Prostate gland (tissue), 2 donors: Measurements from ENCODE around the gene C1R. TPM values are rescaled to one million over a fixed set of nuclear protein-coding genes. Genes with fewer than 3 reads are reported as not detected.

ENCODE experiments used
- DNase-seq: peaks from one replicate; pipeline ENCODE4 v3.0.0-alpha.2; 2019; ENCODE audit warnings: low spot score
- H3K27ac ChIP-seq, 2 donors: fragments of 200-600 bp; sonication (generic); 2 replicates each; pipeline ENCODE4 v1.5.1; 2017 to 2019
- H3K27me3 ChIP-seq: fragments of 200-600 bp; sonication (generic); replicated peaks from 2 replicates; pipeline ENCODE4 v1.5.1; 2019; ENCODE audit not compliant: insufficient read depth
- H3K36me3 ChIP-seq, 2 donors: fragments of 200-600 bp; sonication (generic); 1 replicate in 1 of 2; 2 replicates in 1 of 2; pipeline versions ENCODE4 v1.5.1 to v1.8.1; 2017 to 2019
- H3K4me1 ChIP-seq: fragments of 200-600 bp; sonication (generic); replicated peaks from 2 replicates; pipeline ENCODE4 v1.5.1; 2019
- H3K4me3 ChIP-seq, 2 donors: fragments of 200-600 bp; sonication (generic); 2 replicates each; pipeline ENCODE4 v1.5.1; 2017 to 2019
- H3K9me3 ChIP-seq: fragments of 200-600 bp; sonication (generic); 2 replicates; pipeline ENCODE4 v1.5.1; 2017
- POLR2A ChIP-seq: fragments of 450-650 bp; IDR thresholded peaks from one replicate; pipeline ENCODE4 v1.6.1; 2016; ENCODE audit warnings: antibody characterized with exemption, mild to moderate bottlenecking
- POLR2AphosphoS5 ChIP-seq: sonication (generic); formaldehyde crosslinking; IDR thresholded peaks from one replicate; pipeline ENCODE4 v1.6.1; 2017; ENCODE audit warnings: antibody characterized with exemption
- whole genome bisulfite sequencing: methylation state at CpG from one replicate; pipeline ENCODE4 v1.1.5; 2018; 5-methylcytosine and 5-hydroxymethylcytosine counted together
- intact Hi-C: fragments of 100-400 bp; cut with DNase I; formaldehyde crosslinking; loops from one replicate; pipeline ENCODE4 v1.14.2; 2022
- total RNA-seq, 2 donors: library from RNA; depleted of rRNA; stranded (reverse); fragments of >200 nt; gene quantifications; one replicate each; pipeline ENCODE4 v1.1.0, GENCODE V29; 2016
- TF ChIP-seq, protein P1 (sequence below), 4 experiments: fragments of 200-600 bp in 2 of 4; fragments of 450-650 bp in 2 of 4; sonication (generic) in 2 of 4; IDR thresholded peaks; 1 replicate in 3 of 4; 2 replicates in 1 of 4; pipeline ENCODE4 v1.5.1; 2016 to 2019; ENCODE audit warnings: antibody characterized with exemption in 4 of 4, mild to moderate bottlenecking in 2 of 4, moderate library complexity in 2 of 4

The C1R gene
- total RNA-seq, 2 donors from 2014 or later: 104 to 261 TPM

- no peak for DNase-seq
- no peaks in the 10 kb centered on the region for H3K36me3 ChIP-seq
- no peaks in the 10 kb centered on the region for H3K27me3 ChIP-seq
- no peaks in the 10 kb centered on the region for H3K9me3 ChIP-seq
- H3K27ac ChIP-seq: no peak overlapping the region
- H3K4me3 ChIP-seq: no peak overlapping the region
- intact Hi-C loops: no loop called here
- no peaks in the 10 kb centered on the region for H3K4me1 ChIP-seq
- WGBS: 88% methylated on average over 3 of the region's 3 CpGs
- TF ChIP-seq POLR2A (no peak), POLR2AphosphoS5 (no peak)
- TF ChIP-seq, protein P1, sequence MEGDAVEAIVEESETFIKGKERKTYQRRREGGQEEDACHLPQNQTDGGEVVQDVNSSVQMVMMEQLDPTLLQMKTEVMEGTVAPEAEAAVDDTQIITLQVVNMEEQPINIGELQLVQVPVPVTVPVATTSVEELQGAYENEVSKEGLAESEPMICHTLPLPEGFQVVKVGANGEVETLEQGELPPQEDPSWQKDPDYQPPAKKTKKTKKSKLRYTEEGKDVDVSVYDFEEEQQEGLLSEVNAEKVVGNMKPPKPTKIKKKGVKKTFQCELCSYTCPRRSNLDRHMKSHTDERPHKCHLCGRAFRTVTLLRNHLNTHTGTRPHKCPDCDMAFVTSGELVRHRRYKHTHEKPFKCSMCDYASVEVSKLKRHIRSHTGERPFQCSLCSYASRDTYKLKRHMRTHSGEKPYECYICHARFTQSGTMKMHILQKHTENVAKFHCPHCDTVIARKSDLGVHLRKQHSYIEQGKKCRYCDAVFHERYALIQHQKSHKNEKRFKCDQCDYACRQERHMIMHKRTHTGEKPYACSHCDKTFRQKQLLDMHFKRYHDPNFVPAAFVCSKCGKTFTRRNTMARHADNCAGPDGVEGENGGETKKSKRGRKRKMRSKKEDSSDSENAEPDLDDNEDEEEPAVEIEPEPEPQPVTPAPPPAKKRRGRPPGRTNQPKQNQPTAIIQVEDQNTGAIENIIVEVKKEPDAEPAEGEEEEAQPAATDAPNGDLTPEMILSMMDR (IDR thresholded peaks at IDR 0.05): no peak
Observed at GRCh38 chr12:7116196-7116595, 24.0 kb upstream of the C1R start.

DNA sequence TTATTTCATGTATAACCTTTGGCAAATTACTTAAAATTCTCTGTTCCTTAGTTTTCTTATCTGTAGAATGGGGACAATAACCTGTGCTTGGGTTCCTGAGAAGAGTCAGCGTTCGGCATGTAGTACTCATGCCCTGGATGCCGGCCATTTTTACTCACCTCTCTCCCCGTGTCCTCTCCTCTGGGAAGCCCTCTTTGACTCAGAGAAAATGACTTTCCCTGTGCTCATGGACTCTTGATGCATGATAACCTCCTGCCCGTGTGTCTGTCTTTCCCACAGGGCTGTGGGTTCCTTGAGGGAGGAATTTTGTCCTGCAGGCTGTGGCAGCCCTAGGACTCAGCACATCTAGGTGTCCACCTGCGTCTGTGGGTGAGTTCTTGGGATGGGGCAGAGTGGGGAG is 22.6 kb upstream of the C1R start:
- TF ChIP-seq POLR2AphosphoS5: no peak
- TF ChIP-seq POLR2A: no peak
- TF ChIP-seq, protein P1 (IDR thresholded peaks at IDR 0.05): no peak
- Histone ChIP-seq H3K27ac (no peak overlapping the region), H3K4me1 (no peaks in the 10 kb centered on the region), H3K9me3 (no peaks in the 10 kb centered on the region), H3K4me3 (no peak overlapping the region), H3K36me3 (no peaks in the 10 kb centered on the region), H3K27me3 (no peaks in the 10 kb centered on the region)
- 98% methylated on average over 6 of the region's 6 CpGs for WGBS
- intact Hi-C loops: loop anchor here (5.0 kb wide), 1 partner anchor 168 kb away; no protein-coding TSS in a partner anchor
- no peak for DNase-seq

DNA sequence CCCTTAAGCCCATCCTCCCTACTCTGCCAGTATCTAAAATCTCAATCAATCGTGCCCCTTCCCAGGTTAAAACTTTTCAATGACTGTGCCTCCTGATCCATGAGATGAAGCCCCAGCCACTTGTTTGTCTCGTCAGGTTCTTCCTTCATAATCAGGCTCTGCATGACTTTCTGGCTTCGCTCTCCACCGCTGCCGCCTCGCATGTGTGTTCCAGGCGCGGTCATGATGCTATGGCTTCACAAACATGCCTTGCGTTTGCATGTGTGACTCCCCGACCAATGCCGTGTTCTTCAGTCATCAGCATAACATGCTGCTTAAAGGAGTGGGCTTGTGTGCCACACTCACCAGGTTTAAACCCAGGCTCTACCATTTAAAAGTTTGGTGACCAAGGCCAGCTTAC is 21.8 kb upstream of the C1R start:
- H3K27ac ChIP-seq: no peak overlapping the region
- intact Hi-C loops: loop anchor here (5.0 kb wide), 1 partner anchor 167 kb away; no protein-coding TSS in a partner anchor
- H3K4me1 ChIP-seq: no peaks in the 10 kb centered on the region
- TF ChIP-seq, protein P1 (IDR thresholded peaks at IDR 0.05): no peak
- no peak for TF ChIP-seq POLR2A
- TF ChIP-seq POLR2AphosphoS5: no peak
- 87% methylated on average over 11 of the region's 11 CpGs for WGBS
- no peaks in the 10 kb centered on the region for H3K27me3 ChIP-seq
- H3K36me3 ChIP-seq: no peaks in the 10 kb centered on the region
- H3K9me3 ChIP-seq: no peaks in the 10 kb centered on the region
- no peak overlapping the region for H3K4me3 ChIP-seq
- no peak for DNase-seq

- intact Hi-C loops: loop anchor here (5.0 kb wide), 1 partner anchor 166 kb away; no protein-coding TSS in a partner anchor
- no peak for DNase-seq
Observed at GRCh38 chr12:7113389-7113871, 21.2 kb upstream of the C1R start.

GRCh38 chr12:7112041-7112440 is 19.8 kb upstream of the C1R start:
- TF ChIP-seq POLR2AphosphoS5 (no peak), POLR2A (no peak)
- TF ChIP-seq, protein P1 (IDR thresholded peaks at IDR 0.05): no peak
- intact Hi-C loops: loop anchor here (5.0 kb wide), 1 partner anchor 165 kb away; no protein-coding TSS in a partner anchor
- 82% methylated on average over 4 of the region's 4 CpGs for WGBS
- Histone ChIP-seq H3K9me3 (no peaks in the 10 kb centered on the region), H3K27ac (no peak overlapping the region), H3K36me3 (no peaks in the 10 kb centered on the region), H3K4me1 (no peaks in the 10 kb centered on the region), H3K4me3 (no peak overlapping the region), H3K27me3 (no peaks in the 10 kb centered on the region)
- DNase-seq: no peak

More at GRCh38 chr12:7113389-7113871, 21.2 kb upstream of the C1R start:
- Histone ChIP-seq H3K36me3 (no peaks in the 10 kb centered on the region), H3K27ac (no peak overlapping the region), H3K4me1 (no peaks in the 10 kb centered on the region), H3K9me3 (no peaks in the 10 kb centered on the region), H3K27me3 (no peaks in the 10 kb centered on the region), H3K4me3 (no peak overlapping the region)
- TF ChIP-seq POLR2A (no peak), POLR2AphosphoS5 (no peak)
- TF ChIP-seq, protein P1 (IDR thresholded peaks at IDR 0.05): peak; percentile 67 to 80 (median 72)
- WGBS: 47% methylated on average over 5 of the region's 5 CpGs
